Stimulated activated CD8-positive, alpha-beta memory T cell treated with anti-CD3 and anti-CD28 coated beads, Interleukin-12 subunit alpha, Interleukin-12 subunit beta, amount 100 ng/mL, for 1 hour (primary cell): ENCODE measurements around the gene TFAM.

Experiments
- DNase-seq: peaks from one replicate; pipeline ENCODE4 v3.0.0-alpha.2; 2020; ENCODE audit warnings: low read depth

The TFAM gene

GRCh38 chr10:58433571-58433970 is 48.4 kb downstream of the TFAM start:
- DNase-seq: no peak

- no peak for DNase-seq
Measured at GRCh38 chr10:58435297-58435985, 50.2 kb downstream of the TFAM start.

- DNase-seq: no peak
Measured at GRCh38 chr10:58436071-58436470, 50.9 kb downstream of the TFAM start.

GRCh38 chr10:58438340-58438871 is 53.2 kb downstream of the TFAM start:
- DNase-seq: no peak

- no peak for DNase-seq
Measured at GRCh38 chr10:58438986-58439385, 53.8 kb downstream of the TFAM start.

- DNase-seq: no peak
Measured at GRCh38 chr10:58439632-58440364, 54.6 kb downstream of the TFAM start.

GRCh38 chr10:58440484-58440883 is 55.3 kb downstream of the TFAM start:
- DNase-seq: no peak

- DNase-seq: no peak
Measured at GRCh38 chr10:58444321-58444720, 59.1 kb downstream of the TFAM start.

GRCh38 chr10:58444876-58445275 is 59.7 kb downstream of the TFAM start:
- no peak for DNase-seq

GRCh38 chr10:58448121-58448935 is 63.1 kb downstream of the TFAM start:
- DNase-seq: no peak
